Activated CD8-positive, alpha-beta memory T cell treated with anti-CD3 and anti-CD28 coated beads for 36 hours (primary cell): ENCODE results near the gene KRTAP16-1. TPM values are rescaled to one million over a fixed set of nuclear protein-coding genes. Genes with fewer than 3 reads are reported as not detected.
"Not testable (repeated sequence)": the region's sequence is repeated elsewhere in the genome, so short reads cannot be mapped to it uniquely, and the experiment has no call there.

Source experiments
- CTCF ChIA-PET: fragments of 350-600 bp; sonication (Branson Sonifier 250); formaldehyde crosslinking; loops from one replicate; lab custom pipeline; 2021; ENCODE audit warnings: antibody characterized with exemption; lab: Charles Lee
- POLR2A ChIA-PET: fragments of 350-600 bp; sonication (Branson Sonifier 250); formaldehyde crosslinking; loops from one replicate; lab custom pipeline; 2021; ENCODE audit warnings: antibody characterized with exemption; lab: Charles Lee
- total RNA-seq, 2 experiments: library from RNA; stranded (reverse); gene quantifications; one replicate each; pipeline ENCODE4 v1.2.3, GENCODE V29; 2021

Gene KRTAP16-1
- total RNA-seq, 2 experiments from 2014 or later: not detected

DNA sequence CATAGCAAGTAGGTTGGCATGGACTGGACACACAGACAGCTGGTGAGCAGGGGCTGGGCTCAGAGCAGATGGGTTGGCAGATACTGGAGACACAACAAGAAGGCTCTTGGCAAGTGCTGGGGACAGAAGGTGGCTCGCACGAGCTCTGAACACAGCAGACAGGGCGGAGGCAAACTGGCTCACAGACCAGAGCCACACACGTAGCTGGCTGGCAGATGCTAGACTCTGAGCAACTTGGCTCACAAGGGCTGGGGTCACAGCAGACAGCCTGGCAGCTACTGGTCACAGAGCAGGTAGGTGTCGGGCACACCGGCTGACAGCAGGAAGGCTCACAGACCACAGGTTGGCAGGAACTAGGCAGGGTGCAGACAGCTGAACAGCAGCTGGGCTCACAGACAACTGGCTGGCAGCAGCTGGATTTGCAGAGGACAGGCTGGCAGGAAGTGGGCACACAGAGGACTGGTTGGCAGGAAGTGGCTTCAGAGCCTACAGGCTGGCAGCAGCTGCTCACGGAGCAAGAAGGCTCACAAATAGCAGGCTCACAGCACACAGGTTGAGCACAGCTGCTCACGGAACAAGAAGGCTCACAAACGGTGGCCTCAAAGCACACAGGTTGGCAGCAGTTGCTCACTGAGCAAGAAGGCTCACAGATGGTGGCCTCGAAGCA, 725 bp downstream of the KRTAP16-1 start:
- CTCF ChIA-PET: interaction anchor here (1.4 to 1.5 kb wide), 2 partner anchors 14 to 95 kb away, joined by 3 to 4 read pairs; no protein-coding TSS in a partner anchor
- POLR2A ChIA-PET: no interaction called here

DNA sequence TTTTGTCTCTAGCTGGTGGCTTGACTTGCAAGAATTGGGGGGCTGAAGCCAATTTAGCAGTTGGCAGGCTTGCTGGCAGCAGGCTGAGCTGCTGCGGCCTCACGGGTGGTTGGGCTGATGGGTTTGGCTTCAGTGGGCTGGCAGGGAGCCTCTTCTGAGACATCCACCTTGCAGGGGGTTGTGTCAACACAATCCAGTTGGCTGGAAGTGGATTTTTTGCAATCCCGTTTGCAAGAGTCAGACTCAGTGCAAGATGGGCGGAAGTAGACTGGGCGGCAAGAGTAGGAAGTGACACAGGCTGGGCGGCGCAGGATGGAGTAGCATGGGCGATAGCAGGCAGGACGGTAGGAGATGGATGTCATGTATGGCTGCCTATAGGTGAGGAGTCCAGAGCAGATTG, 1.5 kb downstream of the KRTAP16-1 start:
- POLR2A ChIA-PET: no interaction called here
- CTCF ChIA-PET: interaction anchor here (1.5 kb wide), 1 partner anchor 15 kb away, joined by 4 read pairs; no protein-coding TSS in a partner anchor

DNA sequence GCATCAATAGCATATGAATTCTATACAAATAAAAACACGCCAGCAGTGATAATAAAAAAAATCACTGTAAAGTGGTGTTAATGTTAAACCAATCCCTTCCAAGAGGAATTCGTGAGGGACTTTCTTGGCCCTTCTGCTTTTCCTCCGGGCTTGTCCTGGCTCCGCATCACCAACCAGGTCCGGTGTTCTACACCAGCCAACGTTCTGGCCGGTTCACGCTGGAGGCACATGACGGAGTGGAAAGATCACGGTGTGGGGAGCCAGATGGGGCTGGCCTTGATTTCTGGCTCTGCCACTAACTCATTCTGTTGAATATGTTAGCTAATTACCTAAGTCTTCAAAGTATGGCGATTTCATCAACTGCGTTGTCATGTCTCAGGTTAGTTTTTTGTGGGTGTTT, 5.0 kb downstream of the KRTAP16-1 start:
- ChIA-PET POLR2A (no interaction called here), CTCF (interaction anchor here (1.0 kb wide), 1 partner anchor 18 kb away, joined by 4 read pairs; no protein-coding TSS in a partner anchor)

DNA sequence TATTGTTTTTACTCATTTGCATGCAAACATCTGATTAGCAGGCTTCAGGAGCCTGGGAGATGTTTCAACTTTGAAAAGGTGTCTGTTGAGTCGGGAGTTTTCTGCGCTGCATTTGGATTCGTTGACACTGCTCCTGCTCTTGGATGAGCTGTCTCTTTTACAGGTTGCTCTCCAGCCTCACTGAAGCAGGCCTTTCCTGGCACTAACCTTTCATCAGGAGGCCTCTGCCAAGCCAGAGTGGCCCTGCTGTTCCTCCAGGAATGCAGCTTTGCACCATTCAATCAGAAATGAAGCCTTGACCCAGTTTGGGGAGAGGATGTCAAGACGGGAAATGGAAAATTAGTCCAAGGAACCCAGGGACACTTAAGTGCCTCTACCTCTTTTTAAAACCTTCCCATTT, 6.1 kb downstream of the KRTAP16-1 start:
- ChIA-PET POLR2A (no interaction called here), CTCF (no interaction called here)

DNA sequence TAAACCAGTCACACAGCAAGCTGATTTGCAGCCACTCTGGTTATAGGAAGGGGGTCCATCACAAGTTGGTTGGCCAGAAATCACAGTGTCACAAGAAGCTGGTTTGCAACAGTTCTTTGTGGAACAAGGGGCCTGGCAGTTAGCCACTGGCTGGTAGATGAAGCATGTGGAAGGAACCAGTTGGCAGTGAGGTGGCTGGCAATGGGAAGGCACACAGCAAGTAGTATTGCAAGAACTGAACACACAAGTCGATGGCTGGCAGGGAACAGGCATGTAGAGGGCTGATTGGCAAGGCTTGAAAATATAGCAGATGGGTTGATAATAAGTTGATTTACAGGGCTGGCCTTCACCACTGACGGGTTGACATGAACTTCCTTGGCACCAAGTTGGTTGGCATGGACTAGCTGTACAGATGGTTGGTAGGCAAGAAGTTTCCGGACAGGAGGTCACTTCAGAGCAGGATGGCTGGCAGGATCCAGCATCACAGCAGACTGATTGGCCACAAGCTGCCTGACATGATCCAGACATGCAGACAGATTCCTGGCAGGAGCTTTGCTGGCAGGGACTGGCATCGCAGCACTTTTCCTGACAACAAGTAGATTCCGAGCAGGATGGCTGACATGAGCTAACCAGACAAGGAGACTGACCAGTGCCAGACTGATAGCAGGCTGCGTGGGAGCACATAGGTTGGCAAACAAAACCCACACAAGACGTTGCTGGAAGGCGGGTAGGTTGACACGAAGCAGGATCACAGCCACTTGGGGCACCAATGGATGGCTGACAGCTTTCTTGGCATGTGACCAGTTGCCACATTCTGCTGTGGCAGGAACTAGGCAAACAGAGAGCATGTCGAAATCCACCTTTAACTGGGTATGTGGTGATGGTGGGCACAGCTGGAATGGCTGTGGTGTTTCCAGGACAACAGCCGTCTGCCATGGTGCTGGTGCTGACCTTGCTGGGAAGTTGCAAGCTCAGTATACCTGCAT, 6.9 kb downstream of the KRTAP16-1 start, which contains the start of gene KRTAP29-1:
KRTAP29-1 (minus strand) TSS at position 936 of the 986 bp plus-strand sequence; CDS start at position 936, 0 bp downstream.
- ChIA-PET POLR2A (no interaction called here), CTCF (interaction anchor here (2.1 kb wide), 1 partner anchor 20 kb away, joined by 4 read pairs; no protein-coding TSS in a partner anchor)

DNA sequence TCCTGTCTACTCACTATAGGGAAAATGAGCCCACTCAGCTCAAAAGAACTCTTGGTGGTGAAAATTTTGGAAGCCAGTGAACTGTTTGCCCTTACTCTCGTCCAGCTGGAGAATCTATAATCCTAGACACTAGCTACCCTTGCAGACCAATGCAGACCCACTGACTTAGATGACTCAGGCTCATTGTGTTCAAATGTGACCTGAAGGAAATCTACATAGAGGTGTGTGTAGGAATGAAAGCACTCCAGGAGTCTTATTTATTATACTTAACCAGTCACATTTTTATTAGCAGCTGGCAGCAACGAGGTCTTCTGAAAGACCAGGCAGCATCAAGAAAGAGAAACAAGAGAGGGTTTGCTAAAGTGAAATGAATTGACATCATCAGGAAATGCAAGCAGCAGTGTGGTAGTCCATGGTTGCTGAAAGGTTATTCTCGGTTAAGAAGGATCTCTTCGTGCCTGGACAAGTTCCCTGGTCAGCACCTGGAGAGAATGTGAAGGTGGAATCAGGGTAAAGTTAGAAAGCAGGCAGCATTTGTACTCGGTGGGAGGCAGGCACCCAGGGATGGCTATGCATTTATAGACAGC, 7.8 kb downstream of the KRTAP16-1 start:
- CTCF ChIA-PET: interaction anchor here (2.1 kb wide), 1 partner anchor 21 kb away, joined by 4 read pairs; no protein-coding TSS in a partner anchor
- POLR2A ChIA-PET: interaction anchor here (0.6 kb wide), 1 partner anchor 48 kb away, joined by 3 read pairs; no protein-coding TSS in a partner anchor

DNA sequence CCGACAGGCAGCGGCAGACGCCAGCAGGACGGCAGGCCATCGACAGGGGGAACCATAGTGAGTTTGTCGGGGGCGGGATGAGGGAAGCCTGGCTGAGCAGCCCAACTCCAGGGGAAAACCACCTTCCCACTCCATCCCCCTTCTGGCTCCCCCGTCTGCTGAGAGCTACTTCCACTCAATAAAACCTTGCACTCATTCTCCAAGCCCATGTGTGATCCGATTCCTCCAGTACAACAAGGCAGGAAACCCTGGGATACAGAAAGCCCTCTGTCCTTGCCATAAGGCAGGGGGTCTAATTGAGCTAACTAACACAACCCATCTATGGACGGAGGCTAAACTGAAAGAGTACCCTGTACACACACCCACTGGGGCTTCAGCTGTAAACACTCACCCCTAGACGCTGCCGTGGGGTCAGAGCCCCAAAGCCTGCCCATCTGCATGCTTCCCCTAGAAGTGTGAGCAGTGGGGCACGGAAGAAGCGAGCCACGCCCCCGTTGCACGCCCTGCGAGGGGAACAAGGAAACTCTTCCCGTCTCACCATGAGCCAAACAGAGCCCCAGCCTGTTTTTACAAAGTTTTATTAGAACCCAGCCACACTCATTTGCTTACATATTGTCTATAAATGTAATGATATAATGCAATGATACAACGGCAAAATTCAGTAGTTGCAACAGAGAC, 10.5 kb downstream of the KRTAP16-1 start:
- ChIA-PET POLR2A (no interaction called here), CTCF (no interaction called here)

DNA sequence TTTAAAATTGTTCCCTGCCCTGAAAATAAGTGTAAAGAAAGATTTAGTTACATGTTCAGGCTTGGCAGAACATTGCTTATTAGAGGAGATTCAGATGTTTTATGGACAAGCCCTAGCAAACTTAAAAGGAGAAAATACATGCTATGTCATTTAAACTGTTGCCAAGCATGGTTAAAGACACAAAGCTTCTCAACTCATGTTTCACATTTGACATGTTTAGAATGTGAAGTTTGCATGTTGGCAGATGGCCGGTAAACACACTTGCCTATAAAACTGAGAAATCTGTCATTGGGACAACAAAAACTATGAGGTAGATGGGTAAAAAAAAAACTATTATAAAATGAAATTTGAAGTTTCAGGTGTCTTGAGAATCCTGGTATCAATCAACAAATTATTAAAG, 12.3 kb downstream of the KRTAP16-1 start:
- ChIA-PET CTCF (no interaction called here), POLR2A (no interaction called here)

DNA sequence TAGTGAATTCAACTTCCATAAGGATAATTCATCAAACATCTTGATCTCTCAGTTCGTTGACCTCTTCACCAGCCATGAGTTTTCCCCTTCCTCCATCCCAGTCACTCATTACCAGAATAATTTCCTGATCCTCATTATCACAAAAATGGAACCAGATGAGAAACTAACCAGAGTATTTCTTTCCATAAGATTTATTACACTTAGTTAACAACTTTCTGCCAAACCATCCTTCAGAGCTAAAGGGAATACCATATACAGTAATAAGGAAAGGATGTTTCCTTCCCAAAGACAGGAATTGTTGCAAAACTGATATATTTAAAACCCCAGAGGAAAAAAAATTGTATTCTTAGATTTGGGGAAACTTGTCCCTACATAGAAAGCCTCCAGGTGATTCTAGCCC, 15.1 kb downstream of the KRTAP16-1 start:
- CTCF ChIA-PET: no interaction called here
- POLR2A ChIA-PET: no interaction called here

DNA sequence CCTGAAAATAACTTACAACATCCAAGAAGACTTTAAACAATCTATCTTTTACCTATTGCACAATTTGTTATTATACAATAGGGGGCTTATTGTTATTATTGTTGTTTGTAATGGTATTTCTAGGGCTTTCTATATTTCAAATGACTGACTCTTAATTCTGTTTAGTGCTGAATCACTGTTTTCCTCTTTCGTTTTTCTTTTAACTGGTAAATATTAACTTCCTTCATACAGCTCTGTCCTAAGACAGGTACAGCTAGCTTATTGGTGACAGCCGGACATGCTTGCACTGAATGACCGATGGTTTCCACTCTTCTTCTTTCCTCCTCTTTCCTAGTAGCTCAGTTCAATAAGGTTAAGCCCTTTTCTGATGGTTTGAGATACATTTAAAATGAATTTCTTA, 22.1 kb downstream of the KRTAP16-1 start:
- ChIA-PET POLR2A (no interaction called here), CTCF (no interaction called here)

DNA sequence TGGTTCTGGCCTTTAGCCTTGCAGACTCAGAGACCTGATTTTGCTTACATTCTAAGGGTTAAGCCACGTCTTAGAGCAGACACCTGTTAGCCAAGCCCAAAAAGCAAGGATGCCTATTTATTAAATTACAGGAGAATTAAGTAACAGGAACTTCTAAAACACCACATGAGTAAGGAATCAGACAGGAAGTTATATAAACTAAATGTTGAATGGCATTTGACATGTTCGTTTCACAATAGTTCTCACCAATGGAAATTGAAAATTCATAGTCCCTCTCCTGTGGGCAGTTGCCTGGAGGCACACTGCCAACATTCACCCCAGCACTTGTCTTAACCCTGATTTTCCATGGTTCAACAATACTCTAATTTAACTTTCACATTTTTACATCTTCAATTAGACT, 24.6 kb downstream of the KRTAP16-1 start:
- POLR2A ChIA-PET: no interaction called here
- CTCF ChIA-PET: no interaction called here

DNA sequence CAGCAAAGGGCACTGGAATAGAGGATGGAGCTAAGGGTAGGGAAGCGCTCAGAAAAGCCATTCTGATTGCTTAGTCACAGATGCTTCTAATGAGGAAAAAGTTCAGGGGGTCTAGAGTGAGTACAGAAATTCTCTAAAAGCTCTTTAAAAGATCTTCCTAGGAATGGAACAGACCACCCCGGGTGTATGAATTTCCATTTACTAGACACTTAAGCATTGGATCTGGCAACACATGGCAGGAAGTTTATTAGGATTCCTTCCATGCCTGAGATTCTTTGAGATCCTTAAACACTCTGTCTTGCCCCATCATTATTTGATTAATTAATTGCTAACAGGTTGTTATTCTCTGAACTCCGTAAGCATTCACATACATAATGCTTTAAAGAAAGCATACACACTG, 25.1 kb downstream of the KRTAP16-1 start:
- ChIA-PET POLR2A (no interaction called here), CTCF (no interaction called here)

DNA sequence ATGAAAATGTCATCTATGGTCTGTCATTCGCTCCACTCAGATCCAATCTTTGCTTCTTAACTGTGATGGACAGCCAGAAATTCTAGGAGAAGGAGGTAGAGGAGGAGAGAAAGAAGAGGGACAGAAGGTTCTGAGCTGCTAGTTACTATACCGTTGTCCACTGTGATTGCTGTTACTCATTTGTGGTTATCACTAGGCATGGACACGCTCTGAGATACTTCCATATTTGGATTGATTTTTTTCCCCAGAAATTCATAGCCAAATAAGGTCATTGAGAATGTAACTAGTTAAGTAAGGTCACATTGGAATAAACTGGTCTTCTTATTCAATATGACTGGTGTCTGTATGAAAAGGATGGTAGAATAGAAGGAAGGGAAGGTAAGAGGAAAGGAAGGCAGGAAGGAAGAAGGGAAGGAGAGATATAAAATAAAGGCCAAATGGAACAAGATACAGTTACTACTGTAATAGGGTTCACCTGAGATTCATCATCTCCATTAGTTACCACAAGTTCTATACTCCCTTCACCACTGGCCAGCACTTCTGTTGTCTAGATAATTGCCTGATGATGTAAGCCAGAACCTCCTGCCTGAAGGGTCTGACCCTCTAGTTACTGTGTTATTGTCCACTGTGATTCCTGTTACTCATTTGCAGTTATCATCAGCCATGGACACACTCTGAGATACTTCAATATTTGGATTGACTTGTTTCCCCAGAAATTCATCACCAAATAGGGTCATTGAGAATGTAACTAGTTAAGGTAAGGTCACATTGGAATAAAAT, 30.7 kb downstream of the KRTAP16-1 start:
- ChIA-PET CTCF (no interaction called here), POLR2A (no interaction called here)

DNA sequence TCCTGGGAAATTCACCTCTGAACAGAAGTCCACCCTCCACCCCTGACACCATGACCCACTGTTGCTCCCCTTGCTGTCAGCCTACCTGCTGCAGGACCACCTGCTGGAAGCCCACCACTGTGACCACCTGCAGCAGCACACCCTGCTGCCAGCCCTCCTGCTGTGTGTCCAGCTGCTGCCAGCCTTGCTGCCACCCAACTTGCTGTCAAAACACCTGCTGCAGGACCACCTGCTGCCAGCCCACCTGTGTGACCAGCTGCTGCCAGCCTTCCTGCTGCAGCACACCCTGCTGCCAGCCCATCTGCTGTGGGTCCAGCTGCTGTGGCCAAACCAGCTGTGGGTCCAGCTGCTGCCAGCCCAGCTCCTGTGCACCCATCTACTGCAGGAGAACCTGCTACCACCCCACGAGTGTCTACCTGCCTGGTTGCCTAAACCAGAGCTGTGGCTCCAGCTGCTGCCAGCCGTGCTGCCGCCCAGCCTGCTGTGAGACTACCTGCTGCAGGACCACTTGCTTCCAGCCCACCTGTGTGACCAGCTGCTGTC, 33.4 kb downstream of the KRTAP16-1 start, which contains the start of gene KRTAP9-7:
KRTAP9-7 (plus strand) TSS at position 51 of the 543 bp plus-strand sequence; CDS start at position 51, 0 bp downstream.
- CTCF ChIA-PET: interaction anchor here (0.7 kb wide), 1 partner anchor 221 kb away, joined by 3 read pairs; no protein-coding TSS in a partner anchor
- POLR2A ChIA-PET: not testable (repeated sequence)

DNA sequence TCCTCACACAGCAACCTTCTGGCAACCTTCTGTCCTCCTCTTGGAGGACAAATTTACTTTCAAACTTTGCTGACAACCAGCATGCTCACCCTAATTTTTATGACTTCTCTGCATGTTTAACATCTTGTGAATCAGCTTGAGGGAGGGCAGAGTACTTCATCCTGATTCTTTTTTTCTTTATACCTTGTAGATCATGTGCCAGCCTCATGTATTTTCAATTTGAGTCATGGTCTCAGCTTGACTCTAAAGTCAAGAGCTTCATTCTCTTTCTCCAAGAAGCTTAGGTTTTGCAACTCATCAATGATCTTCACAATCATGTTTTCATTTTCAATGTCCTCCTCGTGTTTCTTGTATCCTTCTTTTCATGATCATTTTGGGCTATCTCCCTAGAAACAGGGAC, 37.3 kb downstream of the KRTAP16-1 start:
- POLR2A ChIA-PET: no interaction called here

DNA sequence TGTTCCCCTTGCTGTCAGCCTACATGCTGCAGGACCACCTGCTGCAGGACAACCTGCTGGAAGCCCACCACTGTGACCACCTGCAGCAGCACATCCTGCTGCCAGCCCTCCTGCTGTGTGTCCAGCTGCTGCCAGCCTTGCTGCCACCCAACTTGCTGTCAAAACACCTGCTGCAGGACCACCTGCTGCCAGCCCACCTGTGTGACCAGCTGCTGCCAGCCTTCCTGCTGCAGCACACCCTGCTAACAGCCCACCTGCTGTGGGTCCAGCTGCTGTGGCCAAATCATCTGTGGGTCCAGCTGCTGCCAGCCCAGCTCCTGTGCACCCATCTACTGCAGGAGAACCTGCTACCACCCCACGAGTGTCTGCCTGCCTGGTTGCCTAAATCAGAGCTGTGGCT, 37.8 kb downstream of the KRTAP16-1 start:
- POLR2A ChIA-PET, CTCF ChIA-PET: not testable (repeated sequence)

More for the DNA sequence above, 37.3 kb downstream of the KRTAP16-1 start:
- CTCF ChIA-PET: no interaction called here

DNA sequence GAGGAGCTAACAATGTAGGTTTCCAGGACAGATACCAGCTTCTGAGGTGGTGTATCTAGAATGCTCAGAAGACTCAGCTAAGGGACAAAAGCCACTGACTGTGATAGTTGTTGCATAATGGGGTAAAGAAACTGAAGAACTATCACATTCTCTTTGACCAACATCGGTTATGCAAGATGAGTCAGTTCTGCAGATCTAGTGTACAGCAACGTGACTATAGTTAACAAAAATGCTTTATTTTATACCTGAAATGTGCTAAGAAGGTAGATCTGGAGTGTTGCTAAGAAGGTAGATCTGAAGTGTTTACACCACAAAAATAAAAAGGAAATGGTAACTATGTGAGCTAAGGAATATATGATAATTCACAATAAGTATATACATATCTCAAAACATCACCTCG, 41.4 kb downstream of the KRTAP16-1 start:
- ChIA-PET CTCF (no interaction called here), POLR2A (no interaction called here)

DNA sequence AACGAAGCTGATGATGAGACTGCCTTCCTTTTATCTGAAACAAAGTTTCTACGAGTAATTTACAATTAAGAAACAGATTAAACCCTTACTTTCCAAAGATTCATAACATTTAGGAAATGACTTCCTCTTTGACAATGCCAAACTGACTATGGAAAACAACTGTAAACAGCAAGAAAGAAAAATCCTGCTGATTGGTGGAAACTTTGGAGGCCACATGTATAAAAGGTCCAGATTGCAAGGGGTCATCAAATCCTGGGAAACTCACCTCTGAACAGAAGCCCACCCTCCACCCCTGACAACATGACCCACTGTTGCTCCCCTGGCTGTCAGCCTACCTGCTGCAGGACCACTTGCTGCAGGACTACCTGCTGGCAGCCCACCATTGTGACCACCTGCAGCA, 44.0 kb downstream of the KRTAP16-1 start, which contains the start of gene KRTAP9-6:
KRTAP9-6 (plus strand) TSS at position 301 of the 400 bp plus-strand sequence; CDS start at position 301, 0 bp downstream.
- ChIA-PET CTCF (no interaction called here), POLR2A (no interaction called here)
